ENCODE measurements around the gene ARRDC5. TPM values are rescaled to one million over a fixed set of nuclear protein-coding genes. Genes with fewer than 3 reads are reported as not detected.
A peak's percentile ranks its signal among the peaks of the same experiment; 100 is the strongest.
"Not testable (repeated sequence)": the region's sequence is repeated elsewhere in the genome, so short reads cannot be mapped to it uniquely, and the experiment has no call there.

Gene ARRDC5
- polyA plus RNA-seq, 3 donors = 0.46 to 3.9 (median 1.0) TPM

- Mint-ChIP-seq H3K4me3 (no peak overlapping the region), H3K36me3 (peaks cover 8 to 11% of the 10 kb centered on the region in 2 donors), H3K9me3 (peaks cover 0 to 3% (median 0%) of the 10 kb centered on the region in 7 donors), H3K4me1 (peaks cover 40% of the 10 kb centered on the region), H3K27me3 (ENCODE audit: low read depth in 3 of 3) (peaks cover 0 to 2% (median 0%) of the 10 kb centered on the region in 3 donors), H3K27ac (peak overlapping the region in 1 of 7 donors; percentile 28)
- TF ChIP-seq CTCF (IDR thresholded peaks at IDR 0.05) = no peak
- Histone ChIP-seq H3K27ac (ENCODE audit: low read depth in 1 of 2, low read length in 2 of 2) (no peak overlapping the region), H3K9ac (ENCODE audit: insufficient read depth, low read length, poor library complexity, severe bottlenecking) (no peak overlapping the region), H3K4me1 (ENCODE audit: control insufficient read depth in 1 of 2, insufficient read depth in 2 of 2, low read length in 2 of 2) (peaks cover 21 to 37% of the 10 kb centered on the region in 2 donors), H3K36me3 (replicated peaks in 1 of 2; ENCODE audit: control insufficient read depth in 1 of 2, insufficient read depth in 2 of 2, low read length in 2 of 2) (peaks cover 0 to 6% of the 10 kb centered on the region in 2 donors), H3K4me3 (replicated peaks in 1 of 3; ENCODE audit: low read depth in 2 of 3, low read length in 3 of 3) (no peak overlapping the region), H3K4me2 (replicated peaks; ENCODE audit: extremely low read depth, low read length, poor library complexity, severe bottlenecking) (no peak overlapping the region), H3K27me3 (ENCODE audit: control insufficient read depth in 2 of 2, insufficient read depth in 2 of 2, low read length in 2 of 2) (no peaks in the 10 kb centered on the region), H3K79me2 (ENCODE audit: insufficient read depth, low read length) (peaks cover 41% of the 10 kb centered on the region), H3K9me3 (replicated peaks in 1 of 2; ENCODE audit: control insufficient read depth in 1 of 2, insufficient read depth in 1 of 2, low read length in 2 of 2) (no peaks in the 10 kb centered on the region), H2AFZ (ENCODE audit: insufficient read depth, low read depth, low read length, poor library complexity, severe bottlenecking) (no peak overlapping the region), H4K20me1 (ENCODE audit: insufficient read depth, low read length) (peaks cover 66% of the 10 kb centered on the region)
- DNase-seq = no peak
- intact Hi-C loops (cut with micrococcal nuclease) = no loop called here
- WGBS (ENCODE audit: insufficient coverage) = 92% methylated on average over 8 of the region's 8 CpGs
Measured at GRCh38 chr19:4906963-4907362, 4.3 kb upstream of the ARRDC5 start.

GRCh38 chr19:4904481-4904880 is 1.8 kb upstream of the ARRDC5 start:
- no peak for DNase-seq
- H3K9me3 Mint-ChIP-seq = peaks cover 0 to 7% (median 0%) of the 10 kb centered on the region in 7 donors
- H3K27ac Mint-ChIP-seq = no peak overlapping the region
- no peak for TF ChIP-seq CTCF (IDR thresholded peaks at IDR 0.05)
- no peak overlapping the region for H3K27ac ChIP-seq (ENCODE audit: low read depth in 1 of 2, low read length in 2 of 2)
- peaks cover 8 to 11% of the 10 kb centered on the region in 2 donors for H3K36me3 Mint-ChIP-seq
- H3K79me2 ChIP-seq (ENCODE audit: insufficient read depth, low read length) = peaks cover 17% of the 10 kb centered on the region
- H3K27me3 Mint-ChIP-seq (ENCODE audit: low read depth in 3 of 3) = no peaks in the 10 kb centered on the region
- intact Hi-C loops (cut with micrococcal nuclease) = no loop called here
- no peak overlapping the region for H3K9ac ChIP-seq (ENCODE audit: insufficient read depth, low read length, poor library complexity, severe bottlenecking)
- H2AFZ ChIP-seq (ENCODE audit: insufficient read depth, low read depth, low read length, poor library complexity, severe bottlenecking) = no peak overlapping the region
- H3K4me2 ChIP-seq (replicated peaks; ENCODE audit: extremely low read depth, low read length, poor library complexity, severe bottlenecking) = no peak overlapping the region
- 100% methylated on average over 1 of the region's 3 CpGs for WGBS (ENCODE audit: insufficient coverage)
- no peaks in the 10 kb centered on the region for H3K9me3 ChIP-seq (replicated peaks in 1 of 2; ENCODE audit: control insufficient read depth in 1 of 2, insufficient read depth in 1 of 2, low read length in 2 of 2)
- H4K20me1 ChIP-seq (ENCODE audit: insufficient read depth, low read length) = peaks cover 44% of the 10 kb centered on the region
- H3K27me3 ChIP-seq (ENCODE audit: control insufficient read depth in 2 of 2, insufficient read depth in 2 of 2, low read length in 2 of 2) = no peaks in the 10 kb centered on the region
- no peak overlapping the region for H3K4me3 ChIP-seq (replicated peaks in 1 of 3; ENCODE audit: low read depth in 2 of 3, low read length in 3 of 3)
- no peak overlapping the region for H3K4me3 Mint-ChIP-seq
- peaks cover 0 to 6% of the 10 kb centered on the region in 2 donors for H3K36me3 ChIP-seq (replicated peaks in 1 of 2; ENCODE audit: control insufficient read depth in 1 of 2, insufficient read depth in 2 of 2, low read length in 2 of 2)
- H3K4me1 ChIP-seq (ENCODE audit: control insufficient read depth in 1 of 2, insufficient read depth in 2 of 2, low read length in 2 of 2) = peaks cover 20 to 34% of the 10 kb centered on the region in 2 donors
- peaks cover 38% of the 10 kb centered on the region for H3K4me1 Mint-ChIP-seq

GRCh38 chr19:4900879-4901278 is 1.8 kb downstream of the ARRDC5 start:
- Histone ChIP-seq H3K27ac (ENCODE audit: low read depth in 1 of 2, low read length in 2 of 2) (peak overlapping the region; percentile 55 to 70), H3K4me1 (ENCODE audit: control insufficient read depth in 1 of 2, insufficient read depth in 2 of 2, low read length in 2 of 2) (peaks cover 27 to 44% of the 10 kb centered on the region in 2 donors), H3K4me3 (replicated peaks in 1 of 3; ENCODE audit: low read depth in 2 of 3, low read length in 3 of 3) (peak overlapping the region in 1 of 3 experiments; percentile 11), H4K20me1 (ENCODE audit: insufficient read depth, low read length) (peaks cover 18% of the 10 kb centered on the region)
- H3K9me3 Mint-ChIP-seq; H3K36me3 Mint-ChIP-seq; H2AFZ ChIP-seq (ENCODE audit: insufficient read depth, low read depth, low read length, poor library complexity, severe bottlenecking); H3K9me3 ChIP-seq (replicated peaks in 1 of 2; ENCODE audit: control insufficient read depth in 1 of 2, insufficient read depth in 1 of 2, low read length in 2 of 2); intact Hi-C loops (cut with micrococcal nuclease); H3K79me2 ChIP-seq (ENCODE audit: insufficient read depth, low read length); H3K27me3 Mint-ChIP-seq (ENCODE audit: low read depth in 3 of 3); H3K36me3 ChIP-seq (replicated peaks in 1 of 2; ENCODE audit: control insufficient read depth in 1 of 2, insufficient read depth in 2 of 2, low read length in 2 of 2); H3K9ac ChIP-seq (ENCODE audit: insufficient read depth, low read length, poor library complexity, severe bottlenecking); H3K4me2 ChIP-seq (replicated peaks; ENCODE audit: extremely low read depth, low read length, poor library complexity, severe bottlenecking); H3K27me3 ChIP-seq (ENCODE audit: control insufficient read depth in 2 of 2, insufficient read depth in 2 of 2, low read length in 2 of 2): not testable (repeated sequence)
- Mint-ChIP-seq H3K4me1 (peaks cover 45% of the 10 kb centered on the region), H3K4me3 (peak overlapping the region in 1 of 2 donors; percentile 31), H3K27ac (peak overlapping the region; percentile 22 to 89 (median 71))
- peak in 2 of 3 donors; percentile 10 to 30 for DNase-seq
- 0% methylated on average over 3 of the region's 13 CpGs for WGBS (ENCODE audit: insufficient coverage)
